ENCODE results near the gene PTPN13.

DNA sequence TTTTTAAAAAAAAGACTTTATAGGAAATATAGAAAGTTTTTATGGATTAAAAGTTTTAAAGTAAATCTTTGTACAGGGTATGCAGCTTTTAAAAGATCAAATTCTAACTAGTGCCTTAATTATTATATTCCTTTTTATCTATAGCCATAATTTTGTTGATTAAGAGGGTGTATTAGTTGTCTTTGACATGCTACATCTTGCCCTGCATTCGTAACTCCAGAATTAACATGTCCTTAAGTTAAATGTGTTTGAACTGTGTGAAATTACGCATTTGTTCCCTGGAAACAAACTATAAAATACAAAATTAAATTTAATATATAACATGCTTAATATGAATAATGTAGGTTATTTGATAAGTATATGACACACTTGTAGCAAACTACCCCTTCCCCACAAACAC lies 66.3 kb downstream of the PTPN13 start:
- TF ChIP-seq CTCF (conservative IDR thresholded peaks at IDR 0.05; ENCODE audit: low read depth, low read length) (no peak), EZH2phosphoT487 (IDR thresholded peaks at IDR 0.05; ENCODE audit: borderline replicate concordance, low read length) (no peak)
